HG03060 (cell line): ENCODE results near the gene MIB1.

ENCODE experiments used
- ATAC-seq: cut with Tn5 transposase; IDR thresholded peaks from one replicate; pipeline ENCODE4 v1.9.1; 2021; ENCODE audit warnings: low read depth, moderate number of reproducible peaks; ENCODE audit not compliant: unreplicated experiment

Gene MIB1

GRCh38 chr18:21865043-21865442, 124.5 kb downstream of the MIB1 start:
- ATAC-seq: no peak

GRCh38 chr18:21868770-21869169, 128.2 kb downstream of the MIB1 start:
- no peak for ATAC-seq

- no peak for ATAC-seq
These were observed 149.0 kb downstream of the MIB1 start for GRCh38 chr18:21889570-21889969.

- ATAC-seq: no peak
These were observed 154.2 kb downstream of the MIB1 start for GRCh38 chr18:21894619-21895367.

DNA sequence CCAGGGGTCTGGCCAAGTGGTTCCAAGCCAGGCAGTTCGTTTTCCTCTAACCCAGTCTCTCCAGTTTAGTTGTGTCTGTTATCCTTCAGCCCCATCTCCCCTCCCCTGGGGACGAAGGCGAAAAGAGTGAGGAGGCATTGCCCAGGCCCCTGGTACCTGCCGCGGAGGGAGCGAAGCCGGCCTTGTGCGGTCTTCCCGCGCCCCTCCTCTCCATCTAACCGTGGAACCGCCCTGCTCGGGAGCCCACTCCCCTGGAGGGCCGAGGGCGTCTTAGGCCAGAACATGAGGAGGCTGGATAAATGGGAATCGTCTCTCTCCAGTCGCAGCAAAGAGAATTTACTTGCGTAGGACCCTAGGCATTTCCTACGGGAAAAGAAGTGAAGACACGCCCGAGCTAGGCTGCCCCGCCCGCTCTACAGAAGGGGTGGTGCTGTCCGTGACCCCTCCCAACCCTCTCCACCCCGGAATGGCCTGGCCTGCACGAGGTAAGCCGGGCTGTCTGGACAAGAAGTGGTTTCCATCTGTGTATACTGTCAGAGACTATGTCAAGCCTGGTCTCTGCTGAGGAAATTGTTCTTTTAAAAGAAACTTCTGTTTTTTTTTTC, 156.2 kb downstream of the MIB1 start:
- no peak for ATAC-seq

DNA sequence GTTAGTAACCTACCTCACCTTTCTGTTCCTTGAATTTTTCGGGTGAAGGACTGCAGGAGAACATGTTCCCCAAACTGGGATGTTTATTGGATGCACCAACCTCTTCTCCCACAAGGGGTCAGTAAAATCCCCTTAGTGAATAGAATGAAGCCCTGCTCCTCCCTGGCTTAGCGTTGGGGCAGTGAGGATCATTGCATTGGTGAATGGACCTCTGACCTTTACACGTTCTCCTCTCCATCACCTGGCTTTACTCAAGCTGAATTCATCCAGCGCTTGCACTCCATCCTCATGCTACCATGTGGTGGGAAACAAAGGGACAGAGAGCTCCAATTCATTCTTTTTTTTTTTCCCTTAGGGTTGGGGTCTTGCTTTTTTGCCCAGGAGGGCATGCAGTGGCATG, 157.2 kb downstream of the MIB1 start:
- no peak for ATAC-seq

- ATAC-seq: no peak
These were observed 160.2 kb downstream of the MIB1 start for GRCh38 chr18:21900605-21901352.

DNA sequence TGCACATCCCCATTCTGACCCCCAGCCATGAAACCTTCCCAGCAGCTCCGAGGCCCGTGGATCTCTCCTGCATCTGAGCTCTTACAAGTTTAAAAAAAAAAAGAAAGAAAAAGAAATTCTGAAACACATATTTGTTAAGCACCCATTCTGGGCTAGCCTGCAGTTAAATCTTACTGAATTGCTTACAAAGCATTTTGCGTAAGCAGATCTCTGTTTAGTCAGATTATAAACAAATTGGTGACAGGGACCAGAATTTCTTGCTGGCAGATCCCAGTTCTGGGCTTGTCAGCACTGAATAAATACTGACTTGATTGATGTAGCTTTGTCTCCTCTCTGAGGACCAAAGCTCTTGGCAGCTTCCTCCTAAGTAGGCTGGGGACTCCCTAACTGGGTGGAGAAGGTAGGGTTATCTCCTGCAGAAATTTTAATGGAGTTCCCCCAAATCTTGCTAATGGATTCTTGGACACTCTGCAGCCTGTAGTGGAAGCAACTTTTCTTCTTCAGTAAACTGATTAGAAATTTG, 160.9 kb downstream of the MIB1 start:
- ATAC-seq: no peak

DNA sequence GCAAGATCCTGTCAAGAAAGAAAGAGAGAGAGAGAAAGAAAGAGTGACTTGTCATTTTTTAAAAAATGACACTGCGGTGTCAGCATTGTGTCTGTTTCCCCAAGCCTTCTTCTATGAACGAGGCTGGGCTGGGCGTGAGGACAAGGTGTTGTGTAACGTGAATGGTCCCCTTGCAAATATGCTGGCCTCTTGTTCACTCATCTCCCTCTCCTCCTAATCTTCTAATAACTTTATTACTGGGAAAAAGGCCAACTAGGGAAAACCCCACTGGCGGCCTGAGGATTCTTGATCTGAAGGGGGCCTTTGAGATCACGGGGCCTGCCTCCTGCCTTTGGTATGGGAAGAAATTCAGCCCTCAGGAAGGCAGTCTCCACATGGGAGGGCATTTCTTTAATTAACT, 163.1 kb downstream of the MIB1 start:
- no peak for ATAC-seq

DNA sequence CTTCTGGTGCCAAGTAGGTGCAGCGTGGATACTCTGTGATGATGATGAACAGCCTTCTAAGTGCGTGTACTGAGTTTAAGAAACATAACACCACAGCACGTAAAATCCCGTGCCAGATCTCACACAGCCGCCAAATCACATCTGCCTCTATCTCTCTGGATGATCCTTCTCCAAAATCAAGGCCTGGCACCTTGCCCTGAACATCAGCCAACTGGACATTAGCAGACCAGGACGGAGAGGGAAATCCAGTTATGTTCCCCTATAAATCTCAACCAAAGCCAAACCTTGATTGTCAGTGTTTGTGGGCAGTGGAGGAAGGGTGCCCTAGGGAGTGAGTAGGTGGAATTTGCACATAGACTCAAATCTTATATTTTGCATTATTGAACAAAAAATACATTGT, 164.3 kb downstream of the MIB1 start:
- no peak for ATAC-seq

- no peak for ATAC-seq
These were observed 166.9 kb downstream of the MIB1 start for GRCh38 chr18:21907451-21907850.

GRCh38 chr18:21908711-21909110, 168.1 kb downstream of the MIB1 start:
- ATAC-seq: no peak

DNA sequence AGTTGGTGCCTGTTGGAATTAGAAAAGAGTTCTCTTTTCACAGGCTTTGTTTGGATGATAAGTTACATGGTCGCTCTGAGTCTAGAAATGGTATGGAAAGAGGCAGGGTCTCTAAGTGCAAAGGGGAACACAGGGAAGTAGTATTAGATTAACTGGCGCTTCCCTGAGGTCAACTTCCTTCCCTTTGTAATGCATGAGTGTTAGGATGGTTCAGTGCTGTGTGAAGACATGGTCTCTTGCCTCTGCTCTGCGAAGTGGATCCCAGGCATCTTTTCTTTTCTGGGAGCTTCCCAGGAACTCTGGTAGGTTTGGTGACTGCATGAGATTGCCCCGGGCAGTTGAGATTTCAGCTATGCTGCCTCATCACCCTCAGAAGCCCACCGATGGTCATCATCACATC, 170.3 kb downstream of the MIB1 start:
- ATAC-seq: no peak

- no peak for ATAC-seq
These were observed 171.0 kb downstream of the MIB1 start for GRCh38 chr18:21911551-21911950.

- ATAC-seq: no peak
These were observed 172.0 kb downstream of the MIB1 start for GRCh38 chr18:21912339-21913239.

- ATAC-seq: no peak
These were observed 174.2 kb downstream of the MIB1 start for GRCh38 chr18:21914739-21915319.

GRCh38 chr18:21915546-21915945, 175.0 kb downstream of the MIB1 start:
- ATAC-seq: no peak

DNA sequence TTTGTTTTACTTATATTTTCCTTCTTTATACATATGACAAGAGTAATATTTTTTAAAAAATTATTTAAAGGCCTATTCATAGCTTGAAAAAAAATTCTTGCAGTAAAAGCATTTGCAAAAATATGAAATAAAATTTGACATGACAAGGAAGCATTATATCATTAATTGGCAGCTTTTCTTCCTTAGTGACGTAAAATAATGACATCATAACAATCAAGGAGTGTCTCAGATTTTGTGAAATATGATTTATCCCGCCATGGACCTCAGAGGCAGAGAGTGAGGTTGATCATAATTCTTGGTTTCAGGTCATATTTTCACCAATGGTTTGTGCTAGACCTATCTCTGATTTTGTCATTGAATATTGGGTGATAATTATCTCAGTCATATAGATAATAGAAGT, 176.0 kb downstream of the MIB1 start:
- no peak for ATAC-seq

DNA sequence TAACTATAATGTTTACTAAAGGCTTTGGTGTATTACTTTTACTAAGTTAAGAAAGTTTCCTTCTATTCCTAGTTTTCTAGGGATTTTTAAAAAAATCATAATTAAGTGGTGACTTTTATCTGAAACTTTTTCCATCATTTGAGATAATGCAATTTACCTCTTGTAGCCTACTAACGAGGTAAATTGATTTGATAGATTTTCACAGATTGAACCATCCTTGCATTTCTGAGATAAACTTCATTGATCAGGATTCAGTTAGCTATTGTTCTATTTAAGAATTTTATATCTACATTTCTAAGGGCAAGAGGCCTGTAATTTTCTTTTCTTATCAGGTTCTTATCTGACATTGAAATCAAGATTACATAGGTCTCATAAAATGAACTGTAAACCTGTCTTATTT, 178.1 kb downstream of the MIB1 start:
- ATAC-seq: no peak
